Neuron (in vitro differentiated cells): ENCODE data around the gene DAND5.

Experiments used
- H2AFZ ChIP-seq: one replicate; pipeline ENCODE4 v1.6.1; 2013; ENCODE audit warnings: low read depth, mild to moderate bottlenecking, inconsistent platforms, low read length, moderate library complexity
- H3K27me3 ChIP-seq: one replicate; pipeline ENCODE4 v1.6.1; 2013; ENCODE audit warnings: low read length; ENCODE audit not compliant: insufficient read depth
- H3K36me3 ChIP-seq: one replicate; pipeline ENCODE4 v1.6.1; 2013; ENCODE audit warnings: low read length; ENCODE audit not compliant: insufficient read depth
- H3K4me1 ChIP-seq: one replicate; pipeline ENCODE4 v1.6.1; 2013; ENCODE audit warnings: low read length; ENCODE audit not compliant: insufficient read depth
- H3K4me3 ChIP-seq: 2 replicates; pipeline ENCODE4 v1.5.1; 2013; ENCODE audit warnings: mild to moderate bottlenecking, low read length, moderate library complexity
- H3K9me3 ChIP-seq: one replicate; pipeline ENCODE4 v1.6.1; 2013; ENCODE audit warnings: low read length

Gene DAND5

GRCh38 chr19:12995596-12996405 lies 26.4 kb downstream of the DAND5 start:
- no peaks in the 10 kb centered on the region for H3K9me3 ChIP-seq
- H3K36me3 ChIP-seq = no peaks in the 10 kb centered on the region
- peaks cover 71% of the 10 kb centered on the region for H3K27me3 ChIP-seq
- H3K4me3 ChIP-seq = peak overlapping the region; percentile 25
- peaks cover 3% of the 10 kb centered on the region for H3K4me1 ChIP-seq
- H2AFZ ChIP-seq = no peak overlapping the region

DNA sequence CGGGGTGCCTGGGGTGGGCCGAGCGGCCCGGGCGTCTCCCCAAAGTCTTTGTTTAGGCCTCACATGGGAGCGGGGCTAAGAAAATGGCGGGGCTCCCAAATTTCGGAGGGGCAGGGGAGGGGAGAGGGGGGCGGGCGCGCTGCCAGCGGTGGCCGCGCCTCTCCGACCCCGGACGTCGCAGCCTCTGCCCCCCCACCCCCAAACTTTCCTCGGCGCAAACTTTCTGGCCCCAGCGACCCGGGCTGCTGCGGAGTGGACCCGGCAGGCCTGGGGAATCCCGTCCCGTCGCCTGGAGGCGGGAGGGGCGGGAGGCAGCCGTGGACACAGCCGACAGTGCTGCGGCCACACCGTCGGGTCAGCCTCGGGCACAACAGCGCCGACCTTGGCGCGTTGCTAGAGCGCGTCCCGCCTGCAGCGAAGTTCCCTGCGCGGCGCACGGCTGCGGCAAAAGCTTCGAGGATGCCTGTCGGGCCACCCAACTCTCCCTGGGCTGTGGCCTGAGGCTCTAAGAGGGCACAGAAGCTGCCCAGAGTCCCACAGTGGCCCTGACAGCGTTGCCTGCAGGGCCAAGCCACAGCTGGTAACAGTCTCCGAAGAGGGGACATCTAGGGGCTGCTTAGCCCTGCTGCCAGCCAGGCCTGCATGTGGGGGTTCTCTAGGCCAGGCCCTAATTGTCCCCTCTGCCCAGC lies 27.2 kb downstream of the DAND5 start:
- H3K4me1 ChIP-seq = peaks cover 3% of the 10 kb centered on the region
- H2AFZ ChIP-seq = no peak overlapping the region
- H3K4me3 ChIP-seq = no peak overlapping the region
- no peaks in the 10 kb centered on the region for H3K9me3 ChIP-seq
- no peaks in the 10 kb centered on the region for H3K36me3 ChIP-seq
- H3K27me3 ChIP-seq = peaks cover 71% of the 10 kb centered on the region

GRCh38 chr19:12997179-12997966 lies 28.0 kb downstream of the DAND5 start:
- Histone ChIP-seq H3K9me3 (no peaks in the 10 kb centered on the region), H3K4me3 (no peak overlapping the region), H2AFZ (no peak overlapping the region), H3K4me1 (peaks cover 3% of the 10 kb centered on the region), H3K27me3 (peaks cover 73% of the 10 kb centered on the region), H3K36me3 (no peaks in the 10 kb centered on the region)

GRCh38 chr19:12997967-12998940 lies 28.9 kb downstream of the DAND5 start:
- Histone ChIP-seq H3K27me3 (peaks cover 79% of the 10 kb centered on the region), H3K36me3 (no peaks in the 10 kb centered on the region), H3K4me3 (no peak overlapping the region), H2AFZ (no peak overlapping the region), H3K9me3 (no peaks in the 10 kb centered on the region), H3K4me1 (peaks cover 3% of the 10 kb centered on the region)

- no peak overlapping the region for H3K4me3 ChIP-seq
- no peak overlapping the region for H2AFZ ChIP-seq
- no peaks in the 10 kb centered on the region for H3K4me1 ChIP-seq
- no peaks in the 10 kb centered on the region for H3K9me3 ChIP-seq
- peaks cover 84% of the 10 kb centered on the region for H3K27me3 ChIP-seq
- no peaks in the 10 kb centered on the region for H3K36me3 ChIP-seq
These were observed 31.8 kb downstream of the DAND5 start for GRCh38 chr19:13001166-13001501.

DNA sequence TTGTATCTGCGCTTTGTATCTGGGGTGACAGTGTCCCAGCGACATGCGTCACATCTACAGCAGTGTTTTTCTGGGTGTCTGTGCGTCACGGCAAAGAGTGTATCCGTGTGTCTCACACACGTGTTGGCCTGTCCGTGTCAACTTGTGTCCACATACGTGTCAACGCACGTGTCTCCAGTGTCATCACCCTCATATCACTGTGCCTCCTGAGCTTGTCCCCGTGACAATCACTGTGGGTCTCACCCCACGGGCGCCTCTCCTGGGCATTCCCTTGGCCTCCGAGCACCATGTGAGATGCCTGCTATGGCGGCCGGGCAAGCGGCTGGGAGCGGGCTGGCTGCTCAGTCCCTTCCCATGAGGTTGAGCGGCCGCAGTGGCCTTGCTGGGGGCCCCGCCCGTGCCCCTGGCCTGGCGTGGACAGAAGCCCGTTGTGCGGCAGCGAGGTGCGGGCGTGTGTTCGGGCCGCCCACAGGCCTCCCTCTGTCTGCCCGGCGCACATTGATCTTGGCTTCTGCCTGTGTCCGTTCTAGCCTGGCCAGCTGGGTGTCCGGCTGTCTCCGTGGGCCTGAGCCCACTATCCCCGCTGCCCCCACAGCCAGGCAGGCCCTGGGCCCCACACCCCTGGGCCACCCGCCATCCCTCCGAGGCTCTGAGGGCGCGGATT lies 32.3 kb downstream of the DAND5 start:
- Histone ChIP-seq H3K9me3 (no peaks in the 10 kb centered on the region), H2AFZ (no peak overlapping the region), H3K4me1 (no peaks in the 10 kb centered on the region), H3K36me3 (no peaks in the 10 kb centered on the region), H3K27me3 (peaks cover 85% of the 10 kb centered on the region), H3K4me3 (no peak overlapping the region)

- Histone ChIP-seq H2AFZ (no peak overlapping the region), H3K27me3 (peaks cover 85% of the 10 kb centered on the region)
These were observed 33.0 kb downstream of the DAND5 start for GRCh38 chr19:13002166-13002898.

GRCh38 chr19:13003081-13003480 lies 33.7 kb downstream of the DAND5 start:
- Histone ChIP-seq H3K36me3 (no peaks in the 10 kb centered on the region), H3K27me3 (peaks cover 84% of the 10 kb centered on the region), H2AFZ (no peak overlapping the region), H3K4me3 (no peak overlapping the region), H3K4me1 (no peaks in the 10 kb centered on the region), H3K9me3 (no peaks in the 10 kb centered on the region)

More at GRCh38 chr19:13002166-13002898, 33.0 kb downstream of the DAND5 start:
- Histone ChIP-seq H3K9me3 (no peaks in the 10 kb centered on the region), H3K36me3 (no peaks in the 10 kb centered on the region), H3K4me3 (no peak overlapping the region), H3K4me1 (no peaks in the 10 kb centered on the region)

DNA sequence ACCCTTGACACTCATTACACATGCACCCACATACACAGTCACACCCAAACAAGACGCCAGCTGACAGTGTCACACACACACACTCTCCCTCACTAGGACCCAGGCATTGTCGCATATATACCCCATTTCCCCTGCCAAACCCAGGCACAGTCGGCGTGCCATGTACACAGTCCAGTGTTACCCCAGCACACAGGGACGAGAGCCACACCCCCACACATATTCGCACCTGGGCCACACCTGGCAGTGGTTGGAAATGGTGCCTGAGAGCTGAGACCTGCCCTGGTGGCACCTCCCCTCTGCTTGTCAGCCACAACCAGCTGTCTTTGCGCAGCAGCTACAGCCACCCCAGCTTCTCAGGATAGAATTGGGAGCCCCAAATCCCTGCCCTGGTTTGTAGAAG lies 34.9 kb downstream of the DAND5 start:
- no peaks in the 10 kb centered on the region for H3K36me3 ChIP-seq
- H3K4me3 ChIP-seq = no peak overlapping the region
- H3K27me3 ChIP-seq = peaks cover 87% of the 10 kb centered on the region
- no peaks in the 10 kb centered on the region for H3K9me3 ChIP-seq
- no peak overlapping the region for H2AFZ ChIP-seq
- H3K4me1 ChIP-seq = no peaks in the 10 kb centered on the region

GRCh38 chr19:13005253-13005652 lies 35.9 kb downstream of the DAND5 start:
- H3K4me3 ChIP-seq = no peak overlapping the region
- no peaks in the 10 kb centered on the region for H3K4me1 ChIP-seq
- no peaks in the 10 kb centered on the region for H3K36me3 ChIP-seq
- H3K27me3 ChIP-seq = peaks cover 87% of the 10 kb centered on the region
- H3K9me3 ChIP-seq = no peaks in the 10 kb centered on the region
- no peak overlapping the region for H2AFZ ChIP-seq

GRCh38 chr19:13005861-13006370 lies 36.5 kb downstream of the DAND5 start:
- Histone ChIP-seq H3K4me1 (no peaks in the 10 kb centered on the region), H3K36me3 (no peaks in the 10 kb centered on the region), H3K4me3 (no peak overlapping the region), H3K9me3 (no peaks in the 10 kb centered on the region), H3K27me3 (peaks cover 87% of the 10 kb centered on the region), H2AFZ (no peak overlapping the region)
